Activated naive CD4-positive, alpha-beta T cell treated with anti-CD3 and anti-CD28 coated beads, Interleukin-2, amount 10 ng/mL, durations not matched to agents 7 days and 5 days (primary cell): ENCODE results near the gene LRRC61.

Source experiments
- CTCF ChIA-PET: fragments of 350-600 bp; sonication (Branson Sonifier 250); formaldehyde crosslinking; loops from one replicate; lab custom pipeline; 2021; ENCODE audit warnings: antibody characterized with exemption; lab: Charles Lee
- DNase-seq: peaks from one replicate; pipeline ENCODE4 v3.0.0-alpha.2; 2020
- H3K27ac Mint-ChIP-seq: one replicate; pipeline ENCODE4 v1.8.0; 2021; ENCODE audit warnings: mild to moderate bottlenecking, moderate library complexity, mixed read lengths
- H3K27me3 Mint-ChIP-seq: one replicate; pipeline ENCODE4 v1.8.0; 2021; ENCODE audit warnings: mild to moderate bottlenecking, mixed read lengths
- H3K36me3 Mint-ChIP-seq: one replicate; pipeline ENCODE4 v1.8.0; 2021; ENCODE audit warnings: mixed read lengths
- H3K4me1 Mint-ChIP-seq: one replicate; pipeline ENCODE4 v1.8.0; 2021; ENCODE audit warnings: mixed read lengths
- H3K4me3 Mint-ChIP-seq: one replicate; pipeline ENCODE4 v1.8.0; 2021; ENCODE audit warnings: mild to moderate bottlenecking, moderate library complexity, mixed read lengths
- H3K9me3 Mint-ChIP-seq: one replicate; pipeline ENCODE4 v1.8.0; 2021; ENCODE audit warnings: mixed read lengths

Gene LRRC61

DNA sequence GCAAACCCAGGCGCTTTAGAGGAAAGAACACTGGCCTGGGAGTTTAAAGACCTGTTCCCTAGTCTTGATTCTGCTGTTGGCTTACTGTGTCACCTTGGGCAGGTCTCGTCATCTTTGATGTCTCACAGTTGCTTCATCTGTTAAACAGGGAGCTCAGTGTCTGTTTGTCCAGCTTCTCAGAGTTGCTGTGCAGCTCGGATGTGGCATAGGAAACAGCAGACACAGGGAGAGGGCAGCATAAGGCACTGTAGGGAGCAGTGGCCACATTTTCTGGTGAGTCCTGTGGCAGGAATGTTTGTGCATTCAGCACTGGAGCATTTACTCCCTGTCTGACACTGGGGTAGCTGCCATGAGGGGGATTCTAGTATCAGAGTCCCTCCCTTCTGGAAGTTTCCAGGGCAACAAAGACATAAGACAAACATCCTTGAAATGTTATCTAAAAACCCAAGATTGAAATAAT, 47.5 kb downstream of the LRRC61 start:
- peaks cover 45% of the 10 kb centered on the region for H3K4me1 Mint-ChIP-seq
- H3K9me3 Mint-ChIP-seq: no peaks in the 10 kb centered on the region
- H3K27me3 Mint-ChIP-seq: no peaks in the 10 kb centered on the region
- DNase-seq: no peak
- peak overlapping the region; percentile 51 for H3K27ac Mint-ChIP-seq
- peaks cover 20% of the 10 kb centered on the region for H3K36me3 Mint-ChIP-seq
- peak overlapping the region; percentile 93 for H3K4me3 Mint-ChIP-seq
- CTCF ChIA-PET: interaction anchor here (1.5 kb wide), 1 partner anchor 31 kb away, joined by 3 read pairs; no protein-coding TSS in a partner anchor

DNA sequence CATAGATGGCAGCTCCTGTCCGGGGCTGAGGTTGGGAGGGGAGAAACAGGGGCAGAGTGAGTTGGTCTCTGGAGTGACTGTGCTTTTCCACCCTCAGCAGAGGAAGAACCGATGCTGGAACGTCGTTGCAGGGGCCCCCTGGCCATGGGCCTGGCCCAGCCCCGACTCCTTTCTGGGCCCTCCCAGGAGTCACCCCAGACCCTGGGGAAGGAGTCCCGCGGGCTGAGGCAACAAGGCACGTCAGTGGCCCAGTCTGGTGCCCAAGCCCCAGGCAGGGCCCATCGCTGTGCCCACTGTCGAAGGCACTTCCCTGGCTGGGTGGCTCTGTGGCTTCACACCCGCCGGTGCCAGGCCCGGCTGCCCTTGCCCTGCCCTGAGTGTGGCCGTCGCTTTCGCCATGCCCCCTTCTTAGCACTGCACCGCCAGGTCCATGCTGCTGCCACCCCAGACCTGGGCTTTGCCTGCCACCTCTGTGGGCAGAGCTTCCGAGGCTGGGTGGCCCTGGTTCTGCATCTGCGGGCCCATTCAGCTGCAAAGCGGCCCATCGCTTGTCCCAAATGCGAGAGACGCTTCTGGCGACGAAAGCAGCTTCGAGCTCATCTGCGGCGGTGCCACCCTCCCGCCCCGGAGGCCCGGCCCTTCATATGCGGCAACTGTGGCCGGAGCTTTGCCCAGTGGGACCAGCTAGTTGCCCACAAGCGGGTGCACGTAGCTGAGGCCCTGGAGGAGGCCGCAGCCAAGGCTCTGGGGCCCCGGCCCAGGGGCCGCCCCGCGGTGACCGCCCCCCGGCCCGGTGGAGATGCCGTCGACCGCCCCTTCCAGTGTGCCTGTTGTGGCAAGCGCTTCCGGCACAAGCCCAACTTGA, 48.2 kb downstream of the LRRC61 start:
- CTCF ChIA-PET: interaction anchor here (0.9 kb wide), 1 partner anchor 51 kb away, joined by 3 read pairs; no protein-coding TSS in a partner anchor
- no peak overlapping the region for H3K4me3 Mint-ChIP-seq

GRCh38 chr7:150371996-150372270, 48.8 kb downstream of the LRRC61 start:
- DNase-seq: no peak
- no peaks in the 10 kb centered on the region for H3K9me3 Mint-ChIP-seq
- H3K4me3 Mint-ChIP-seq: no peak overlapping the region
- peaks cover 21% of the 10 kb centered on the region for H3K36me3 Mint-ChIP-seq
- CTCF ChIA-PET: interaction anchor here (0.9 to 1.1 kb wide), 2 partner anchors 18 to 50 kb away, joined by 3 to 4 read pairs; no protein-coding TSS in a partner anchor
- H3K27me3 Mint-ChIP-seq: no peaks in the 10 kb centered on the region
- H3K27ac Mint-ChIP-seq: no peak overlapping the region
- peaks cover 47% of the 10 kb centered on the region for H3K4me1 Mint-ChIP-seq

More for the DNA sequence above, 48.2 kb downstream of the LRRC61 start:
- H3K27ac Mint-ChIP-seq: no peak overlapping the region
- H3K27me3 Mint-ChIP-seq: no peaks in the 10 kb centered on the region
- H3K4me1 Mint-ChIP-seq: peaks cover 45% of the 10 kb centered on the region
- no peaks in the 10 kb centered on the region for H3K9me3 Mint-ChIP-seq
- no peak for DNase-seq
- peaks cover 21% of the 10 kb centered on the region for H3K36me3 Mint-ChIP-seq

DNA sequence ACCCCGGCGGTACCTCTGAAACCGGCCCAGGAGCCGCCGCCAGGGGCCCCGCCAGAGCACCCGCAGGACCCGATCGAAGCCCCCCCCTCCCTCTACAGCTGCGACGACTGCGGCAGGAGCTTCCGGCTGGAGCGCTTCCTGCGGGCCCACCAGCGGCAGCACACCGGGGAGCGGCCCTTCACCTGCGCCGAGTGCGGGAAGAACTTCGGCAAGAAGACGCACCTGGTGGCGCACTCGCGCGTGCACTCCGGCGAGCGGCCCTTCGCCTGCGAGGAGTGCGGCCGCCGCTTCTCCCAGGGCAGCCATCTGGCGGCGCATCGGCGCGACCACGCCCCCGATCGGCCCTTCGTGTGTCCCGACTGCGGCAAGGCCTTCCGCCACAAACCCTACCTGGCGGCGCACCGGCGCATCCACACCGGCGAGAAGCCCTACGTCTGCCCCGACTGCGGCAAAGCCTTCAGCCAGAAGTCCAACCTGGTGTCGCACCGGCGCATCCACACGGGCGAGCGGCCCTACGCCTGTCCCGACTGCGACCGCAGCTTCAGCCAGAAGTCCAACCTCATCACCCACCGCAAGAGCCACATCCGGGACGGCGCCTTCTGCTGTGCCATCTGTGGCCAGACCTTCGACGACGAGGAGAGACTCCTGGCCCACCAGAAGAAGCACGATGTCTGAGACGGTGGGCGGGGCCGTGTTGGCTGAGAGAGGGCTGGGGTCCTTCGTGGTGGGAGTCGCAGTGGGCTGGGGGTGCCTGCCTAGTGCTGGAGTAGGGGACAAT, 49.3 kb downstream of the LRRC61 start:
- Mint-ChIP-seq H3K9me3 (no peaks in the 10 kb centered on the region), H3K27ac (peak overlapping the region; percentile 14)
- CTCF ChIA-PET: interaction anchor here (1.1 kb wide), 1 partner anchor 18 kb away, joined by 4 read pairs; no protein-coding TSS in a partner anchor

DNA sequence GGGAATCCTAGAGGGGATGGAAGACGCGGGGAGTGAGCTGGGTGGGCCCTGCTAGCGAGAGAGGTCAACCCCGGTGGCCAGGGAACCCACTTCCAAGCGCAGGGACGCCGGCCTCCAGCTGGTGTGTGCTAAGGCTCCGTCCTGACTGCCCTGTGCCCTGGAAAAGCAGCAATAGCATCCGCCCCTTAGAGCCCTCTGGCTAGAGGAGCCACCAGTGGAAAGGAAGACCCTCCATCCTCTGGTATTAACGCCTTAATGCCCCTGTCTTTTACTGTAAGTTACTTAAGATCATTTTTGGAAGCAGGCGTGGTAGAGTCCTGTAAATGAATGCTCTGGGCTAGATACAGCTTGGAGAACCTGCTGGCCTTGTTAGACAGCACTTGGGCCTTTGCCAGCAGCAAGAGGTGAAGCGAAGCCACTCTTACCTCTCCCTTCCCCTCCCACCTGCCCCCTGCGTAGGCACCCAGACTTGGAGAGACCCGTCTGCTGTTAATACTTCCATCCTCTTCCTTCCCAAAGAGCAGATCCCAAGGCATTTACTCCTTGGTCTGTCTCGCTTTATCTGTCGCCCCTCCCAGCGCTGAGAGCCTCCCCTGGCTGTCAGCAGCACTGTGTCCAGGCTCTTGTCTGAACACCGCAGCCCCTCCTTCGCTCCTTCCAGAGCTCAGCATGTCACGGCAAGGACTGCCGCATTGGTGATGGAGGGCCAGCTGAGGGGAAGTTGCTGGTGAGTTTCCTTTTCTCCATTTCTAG, 50.1 kb downstream of the LRRC61 start:
- Mint-ChIP-seq H3K27ac (peak overlapping the region; percentile 14), H3K4me3 (no peak overlapping the region), H3K36me3 (peaks cover 21% of the 10 kb centered on the region), H3K4me1 (peaks cover 50% of the 10 kb centered on the region), H3K9me3 (no peaks in the 10 kb centered on the region), H3K27me3 (no peaks in the 10 kb centered on the region)
- DNase-seq: no peak
- CTCF ChIA-PET: interaction anchor here (0.6 to 1.1 kb wide), 2 partner anchors 19 to 24 kb away, joined by 4 read pairs; no protein-coding TSS in a partner anchor

More for the DNA sequence above, 49.3 kb downstream of the LRRC61 start:
- H3K36me3 Mint-ChIP-seq: peaks cover 21% of the 10 kb centered on the region
- no peaks in the 10 kb centered on the region for H3K27me3 Mint-ChIP-seq
- H3K4me1 Mint-ChIP-seq: peaks cover 49% of the 10 kb centered on the region
- H3K4me3 Mint-ChIP-seq: no peak overlapping the region
- DNase-seq: no peak

DNA sequence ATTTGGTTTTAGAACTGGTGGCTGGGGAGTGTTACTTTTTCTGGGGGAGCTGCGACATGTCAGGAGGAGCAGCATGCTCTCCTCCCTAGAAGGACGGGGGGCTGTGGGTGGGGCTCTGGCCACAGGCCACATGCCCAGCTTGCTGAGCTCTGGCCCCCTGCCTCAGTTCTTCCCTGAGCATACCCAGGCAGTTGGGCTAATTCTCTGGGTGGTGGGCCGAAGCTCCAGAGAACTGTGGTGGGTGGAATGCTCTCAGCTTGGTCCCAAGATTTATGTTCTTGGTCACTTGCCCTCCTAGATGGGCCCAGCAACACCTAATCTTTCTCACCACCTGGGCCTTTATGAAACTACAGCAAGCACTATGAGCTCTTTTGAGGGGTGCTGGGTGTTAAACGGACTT, 50.9 kb downstream of the LRRC61 start:
- Mint-ChIP-seq H3K36me3 (peaks cover 19% of the 10 kb centered on the region), H3K27me3 (no peaks in the 10 kb centered on the region), H3K27ac (no peak overlapping the region), H3K4me3 (no peak overlapping the region), H3K4me1 (peaks cover 52% of the 10 kb centered on the region), H3K9me3 (no peaks in the 10 kb centered on the region)
- no peak for DNase-seq
- CTCF ChIA-PET: no interaction called here

DNA sequence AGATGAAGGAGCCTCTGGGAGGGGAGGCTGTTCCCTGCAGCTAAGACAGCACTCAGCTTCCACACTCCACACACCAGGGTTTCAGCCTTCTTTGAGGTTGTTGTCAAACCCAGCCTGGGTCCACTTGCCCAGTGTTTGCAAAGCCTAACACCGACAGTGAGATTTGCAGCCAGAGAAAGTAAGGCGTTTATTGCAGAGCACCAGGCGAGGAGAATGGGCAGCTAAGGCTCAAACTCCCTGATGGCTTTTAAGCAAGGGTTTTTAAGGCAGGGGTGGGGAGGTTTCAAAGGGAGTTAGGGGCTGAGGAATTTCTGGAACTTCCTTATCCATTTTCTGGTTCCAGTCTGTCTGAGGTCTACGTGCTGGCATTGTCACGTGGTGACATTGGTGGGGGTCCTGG, 51.3 kb downstream of the LRRC61 start:
- Mint-ChIP-seq H3K4me3 (no peak overlapping the region), H3K27me3 (no peaks in the 10 kb centered on the region), H3K36me3 (peaks cover 19% of the 10 kb centered on the region), H3K4me1 (peaks cover 48% of the 10 kb centered on the region), H3K9me3 (no peaks in the 10 kb centered on the region), H3K27ac (no peak overlapping the region)
- CTCF ChIA-PET: interaction anchor here (0.6 kb wide), 1 partner anchor 46 kb away, joined by 3 read pairs; no protein-coding TSS in a partner anchor
- DNase-seq: no peak

DNA sequence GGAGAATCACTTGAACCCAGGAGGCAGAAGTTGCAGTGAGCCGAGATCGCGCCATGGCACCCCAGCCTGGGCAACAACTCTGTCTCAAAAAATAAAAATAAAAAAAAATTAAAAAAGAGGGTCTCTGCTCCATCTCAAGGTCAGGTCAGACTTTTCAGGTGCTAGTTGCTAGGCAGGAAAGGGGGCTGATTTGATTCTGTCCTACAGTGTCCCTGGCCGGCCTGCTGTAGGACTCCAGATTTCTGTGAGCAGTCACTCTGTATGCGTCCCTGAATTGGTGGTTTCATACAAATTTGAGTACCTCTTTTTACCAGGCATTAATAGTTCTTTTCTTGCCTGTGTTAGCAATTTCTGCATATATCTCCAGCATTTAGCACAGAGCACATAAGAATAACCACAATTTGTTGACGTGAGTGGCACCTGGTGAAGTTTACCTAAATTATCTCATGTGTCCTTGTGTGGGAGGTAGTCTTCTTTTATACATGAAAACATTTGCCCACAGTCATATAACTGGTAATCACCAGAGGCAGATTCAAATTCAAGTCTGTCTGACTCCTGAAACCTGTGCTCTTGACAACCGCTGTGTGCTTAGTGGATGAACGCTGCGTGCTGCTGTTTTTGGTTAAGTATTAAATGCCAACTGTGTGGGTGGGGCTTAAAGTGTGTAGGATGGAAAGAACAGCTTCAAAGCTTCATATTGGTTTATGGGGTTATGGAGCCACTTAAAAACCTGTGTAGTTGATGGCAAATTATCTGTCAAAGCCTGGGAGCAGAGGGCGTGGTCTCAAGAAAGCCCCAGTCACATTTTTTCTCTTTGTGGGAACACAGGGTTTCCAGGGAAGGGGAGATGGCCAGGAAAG, 52.7 kb downstream of the LRRC61 start:
- Mint-ChIP-seq H3K9me3 (no peaks in the 10 kb centered on the region), H3K27ac (peak overlapping the region; percentile 2), H3K27me3 (no peaks in the 10 kb centered on the region), H3K4me1 (peaks cover 48% of the 10 kb centered on the region), H3K36me3 (peaks cover 16% of the 10 kb centered on the region), H3K4me3 (no peak overlapping the region)
- no peak for DNase-seq
- CTCF ChIA-PET: no interaction called here

- H3K27ac Mint-ChIP-seq: peak overlapping the region; percentile 2
- DNase-seq: no peak
- H3K9me3 Mint-ChIP-seq: no peaks in the 10 kb centered on the region
- H3K4me1 Mint-ChIP-seq: peaks cover 50% of the 10 kb centered on the region
- H3K4me3 Mint-ChIP-seq: no peak overlapping the region
- CTCF ChIA-PET: no interaction called here
- H3K36me3 Mint-ChIP-seq: peaks cover 15% of the 10 kb centered on the region
- H3K27me3 Mint-ChIP-seq: no peaks in the 10 kb centered on the region
Measured at GRCh38 chr7:150376560-150376959, 53.4 kb downstream of the LRRC61 start.

- Mint-ChIP-seq H3K27ac (no peak overlapping the region), H3K27me3 (no peaks in the 10 kb centered on the region), H3K9me3 (no peaks in the 10 kb centered on the region), H3K4me3 (no peak overlapping the region), H3K4me1 (peaks cover 50% of the 10 kb centered on the region), H3K36me3 (peaks cover 15% of the 10 kb centered on the region)
- CTCF ChIA-PET: interaction anchor here (1.1 to 2.3 kb wide), 4 partner anchors 9 to 29 kb away, joined by 3 to 7 read pairs (median 6); partner anchors contain the start of gene REPIN1
- no peak for DNase-seq
Measured at GRCh38 chr7:150377196-150377595, 54.0 kb downstream of the LRRC61 start.

DNA sequence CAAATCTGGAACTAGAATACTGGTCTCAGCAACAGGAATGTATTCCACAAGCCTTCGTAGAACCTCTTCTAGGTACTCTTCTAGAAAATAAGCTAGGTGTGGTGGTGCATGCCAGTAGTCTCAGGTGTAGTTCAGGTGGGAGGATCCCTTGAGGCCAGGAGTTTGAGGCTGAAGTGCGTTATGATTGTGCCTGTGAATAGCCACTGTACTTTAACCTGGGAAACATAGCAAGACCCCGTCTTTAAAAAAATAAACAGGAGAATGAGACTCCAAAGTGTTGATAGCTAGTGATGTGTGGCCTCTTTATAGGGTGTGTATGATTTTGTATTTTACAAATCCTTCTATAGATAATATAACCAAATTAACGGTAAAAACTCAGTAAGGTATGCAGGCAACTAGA, 54.5 kb downstream of the LRRC61 start:
- DNase-seq: no peak
- H3K27me3 Mint-ChIP-seq: no peaks in the 10 kb centered on the region
- no peak overlapping the region for H3K27ac Mint-ChIP-seq
- peaks cover 12% of the 10 kb centered on the region for H3K36me3 Mint-ChIP-seq
- CTCF ChIA-PET: interaction anchor here (1.1 to 2.3 kb wide), 5 partner anchors 8 to 28 kb away, joined by 3 to 7 read pairs (median 5); partner anchors contain the start of gene REPIN1
- H3K4me1 Mint-ChIP-seq: peaks cover 50% of the 10 kb centered on the region
- H3K9me3 Mint-ChIP-seq: no peaks in the 10 kb centered on the region
- peak overlapping the region; percentile 68 for H3K4me3 Mint-ChIP-seq

GRCh38 chr7:150378115-150378852, 55.1 kb downstream of the LRRC61 start:
- peak; percentile 63 for DNase-seq
- Mint-ChIP-seq H3K36me3 (peaks cover 6% of the 10 kb centered on the region), H3K27me3 (no peaks in the 10 kb centered on the region), H3K4me1 (peaks cover 52% of the 10 kb centered on the region), H3K4me3 (peak overlapping the region; percentile 68), H3K9me3 (no peaks in the 10 kb centered on the region), H3K27ac (peak overlapping the region; percentile 75)
- CTCF ChIA-PET: interaction anchor here (1.1 to 2.3 kb wide), 5 partner anchors 9 to 27 kb away, joined by 3 to 7 read pairs (median 5); partner anchors contain the start of gene REPIN1
